ENCODE measurements around the gene SRGAP1.
"Not testable (repeated sequence)": the region's sequence is repeated elsewhere in the genome, so short reads cannot be mapped to it uniquely, and the experiment has no call there.

The SRGAP1 gene

DNA sequence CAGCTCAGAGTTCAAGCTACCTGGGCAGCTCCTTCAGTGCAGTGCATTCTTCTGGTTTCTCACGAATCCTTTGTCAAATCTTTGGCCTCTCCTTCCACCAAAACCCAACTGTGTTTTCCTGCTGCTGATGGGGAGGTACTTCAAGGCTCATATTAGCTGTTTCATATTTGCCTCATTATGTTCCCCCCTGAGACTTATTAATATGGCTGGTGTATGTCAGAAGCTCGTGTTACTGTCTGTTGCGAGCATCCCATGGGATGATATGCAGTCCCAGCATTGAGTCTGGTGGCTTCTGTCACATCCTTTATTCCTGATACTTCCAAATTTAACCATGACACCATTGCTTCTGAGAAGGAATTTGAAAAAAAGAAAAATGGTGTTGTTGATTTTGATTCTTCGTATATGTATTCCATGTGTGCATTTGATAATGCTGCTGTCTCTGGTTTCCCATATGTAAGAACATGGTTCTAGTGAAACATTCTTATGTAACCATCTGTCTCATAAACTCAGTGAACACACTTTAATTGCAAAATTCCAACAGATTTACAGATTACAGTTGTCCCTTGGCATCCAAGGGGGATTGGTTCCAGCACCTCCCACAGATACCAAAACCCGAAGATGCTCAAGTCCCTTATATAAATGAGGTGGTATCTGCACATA is 228.5 kb downstream of the SRGAP1 start:
- Histone ChIP-seq H3K27me3 (ENCODE audit: control insufficient read depth, insufficient read depth, low read length) (no peaks in the 10 kb centered on the region), H3K4me3 (ENCODE audit: low read depth, low read length) (no peak overlapping the region), H3K9me3 (ENCODE audit: control insufficient read depth, insufficient read depth, low read length) (peaks cover 9% of the 10 kb centered on the region; the same call in 1 of the 2 replicates), H3K27ac (ENCODE audit: low read depth, low read length) (no peak overlapping the region), H3K9ac (ENCODE audit: low read depth, low read length) (no peak overlapping the region), H3K36me3 (ENCODE audit: control insufficient read depth, insufficient read depth, low read length) (no peaks in the 10 kb centered on the region), H3K4me1 (ENCODE audit: control insufficient read depth, insufficient read depth, low read length) (peaks cover 7% of the 10 kb centered on the region)

DNA sequence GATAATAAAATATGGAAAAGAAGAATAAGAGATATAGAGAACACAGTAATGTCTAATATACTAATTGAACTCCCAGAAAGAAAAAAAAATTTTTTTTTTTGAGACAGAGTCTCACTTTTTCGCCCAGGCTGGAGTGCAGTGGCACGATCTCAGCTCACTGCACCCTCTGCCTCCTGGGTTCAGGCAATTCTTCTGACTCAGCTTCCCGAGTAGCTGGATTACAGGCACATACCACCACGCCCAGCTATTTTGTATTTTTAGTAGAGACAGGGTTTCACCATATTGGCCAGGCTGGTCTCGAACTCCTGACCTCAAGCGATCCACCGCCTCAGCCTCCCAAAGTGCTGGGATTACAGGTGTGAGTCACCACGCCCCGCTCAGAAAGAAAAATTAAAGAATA is 232.1 kb downstream of the SRGAP1 start:
- not testable (repeated sequence) for H3K27me3 ChIP-seq (ENCODE audit: control insufficient read depth, insufficient read depth, low read length); H3K9ac ChIP-seq (ENCODE audit: low read depth, low read length); H3K27ac ChIP-seq (ENCODE audit: low read depth, low read length); H3K36me3 ChIP-seq (ENCODE audit: control insufficient read depth, insufficient read depth, low read length); H3K9me3 ChIP-seq (ENCODE audit: control insufficient read depth, insufficient read depth, low read length); H3K4me3 ChIP-seq (ENCODE audit: low read depth, low read length)
- H3K4me1 ChIP-seq (ENCODE audit: control insufficient read depth, insufficient read depth, low read length), result peaks cover 20% of the 10 kb centered on the region

DNA sequence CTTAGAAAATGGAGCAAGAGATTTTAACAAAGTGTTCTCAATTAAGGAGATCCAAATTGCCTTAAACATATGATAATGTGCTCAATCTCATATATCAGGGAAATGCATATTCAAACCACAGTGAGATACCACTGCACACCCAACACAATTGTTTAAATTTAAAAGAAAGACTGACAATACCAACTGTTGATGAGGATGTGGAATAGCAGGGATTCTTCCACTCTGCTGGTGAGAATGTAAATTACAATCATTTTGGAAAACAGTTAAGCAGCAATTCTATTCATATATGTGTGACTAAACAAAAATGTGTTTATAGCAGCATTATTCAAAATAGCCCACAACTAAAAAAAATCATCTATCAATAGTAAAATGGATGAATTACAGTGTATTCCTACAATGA is 233.4 kb downstream of the SRGAP1 start:
- H3K27ac ChIP-seq (ENCODE audit: low read depth, low read length), result no peak overlapping the region
- H3K4me1 ChIP-seq (ENCODE audit: control insufficient read depth, insufficient read depth, low read length), result peaks cover 20% of the 10 kb centered on the region
- no peak overlapping the region for H3K9ac ChIP-seq (ENCODE audit: low read depth, low read length)
- H3K27me3 ChIP-seq (ENCODE audit: control insufficient read depth, insufficient read depth, low read length), result no peaks in the 10 kb centered on the region
- peaks cover 4% of the 10 kb centered on the region; the same call in 1 of the 2 replicates for H3K36me3 ChIP-seq (ENCODE audit: control insufficient read depth, insufficient read depth, low read length)
- H3K9me3 ChIP-seq (ENCODE audit: control insufficient read depth, insufficient read depth, low read length), result peaks cover 9% of the 10 kb centered on the region; the same call in 1 of the 2 replicates
- no peak overlapping the region for H3K4me3 ChIP-seq (ENCODE audit: low read depth, low read length)

DNA sequence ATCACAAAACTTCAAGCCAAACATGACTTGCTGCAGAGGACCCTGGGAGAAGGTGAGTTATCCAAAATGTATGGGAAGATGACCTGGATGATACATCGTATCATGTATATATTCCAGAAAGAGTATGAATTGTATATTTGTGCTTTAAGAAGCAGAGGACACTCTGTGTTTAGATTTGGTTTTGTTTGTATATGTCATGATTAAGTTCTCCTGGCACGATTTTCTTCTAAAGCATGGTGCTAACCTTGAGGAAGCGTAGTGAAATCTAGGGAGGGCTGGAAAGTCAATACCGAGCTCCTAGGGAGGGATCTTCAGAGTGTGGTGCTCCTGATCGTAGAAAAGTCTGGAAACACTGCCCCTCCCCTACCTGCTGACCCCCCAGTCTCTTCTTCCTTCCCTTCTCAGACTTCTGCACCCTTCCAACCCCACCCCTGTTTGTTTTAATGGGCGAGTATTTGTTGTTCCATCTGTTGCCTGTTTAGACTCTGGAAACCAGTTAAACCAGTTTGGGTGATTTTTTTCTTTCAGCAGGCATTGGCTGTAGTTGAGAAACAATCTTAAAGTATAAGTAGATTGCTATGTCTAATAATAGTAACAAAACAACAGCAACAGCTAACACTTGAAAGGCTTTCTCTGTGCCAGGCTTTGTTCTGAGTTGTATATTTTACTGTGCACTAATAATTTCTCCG is 236.0 kb downstream of the SRGAP1 start:
- H3K27ac ChIP-seq (ENCODE audit: low read depth, low read length), result no peak overlapping the region

DNA sequence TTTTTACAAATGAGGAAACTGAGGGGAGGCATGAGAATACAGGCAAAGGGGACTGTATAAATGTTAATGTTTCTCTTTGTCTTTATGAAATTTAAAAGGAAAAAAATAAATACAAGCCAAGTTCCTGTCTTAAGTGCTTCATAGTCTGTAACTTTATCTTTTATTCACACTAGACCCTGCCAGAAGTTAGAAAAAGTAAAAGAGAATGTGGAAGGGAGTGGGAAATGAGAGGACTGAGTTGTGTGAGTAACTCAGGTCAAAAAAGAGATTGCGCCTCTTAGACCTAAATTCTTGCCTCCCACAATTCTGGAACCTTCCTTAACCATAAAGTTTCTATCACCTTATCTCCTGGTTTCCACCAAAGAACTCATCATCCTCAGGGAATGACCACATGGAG is 236.5 kb downstream of the SRGAP1 start:
- H3K27ac ChIP-seq (ENCODE audit: low read depth, low read length), result no peak overlapping the region
- no peak overlapping the region for H3K9ac ChIP-seq (ENCODE audit: low read depth, low read length)
- peaks cover 20% of the 10 kb centered on the region for H3K4me1 ChIP-seq (ENCODE audit: control insufficient read depth, insufficient read depth, low read length)
- H3K9me3 ChIP-seq (ENCODE audit: control insufficient read depth, insufficient read depth, low read length), result no peaks in the 10 kb centered on the region
- H3K4me3 ChIP-seq (ENCODE audit: low read depth, low read length), result no peak overlapping the region
- H3K27me3 ChIP-seq (ENCODE audit: control insufficient read depth, insufficient read depth, low read length), result no peaks in the 10 kb centered on the region
- peaks cover 4% of the 10 kb centered on the region; the same call in 1 of the 2 replicates for H3K36me3 ChIP-seq (ENCODE audit: control insufficient read depth, insufficient read depth, low read length)

More for the DNA sequence above, 236.0 kb downstream of the SRGAP1 start:
- H3K9ac ChIP-seq (ENCODE audit: low read depth, low read length), result no peak overlapping the region
- no peak overlapping the region for H3K4me3 ChIP-seq (ENCODE audit: low read depth, low read length)
- peaks cover 3% of the 10 kb centered on the region; the same call in 1 of the 2 replicates for H3K9me3 ChIP-seq (ENCODE audit: control insufficient read depth, insufficient read depth, low read length)
- H3K36me3 ChIP-seq (ENCODE audit: control insufficient read depth, insufficient read depth, low read length), result peaks cover 4% of the 10 kb centered on the region; the same call in 1 of the 2 replicates
- no peaks in the 10 kb centered on the region for H3K27me3 ChIP-seq (ENCODE audit: control insufficient read depth, insufficient read depth, low read length)
- peaks cover 20% of the 10 kb centered on the region for H3K4me1 ChIP-seq (ENCODE audit: control insufficient read depth, insufficient read depth, low read length)

DNA sequence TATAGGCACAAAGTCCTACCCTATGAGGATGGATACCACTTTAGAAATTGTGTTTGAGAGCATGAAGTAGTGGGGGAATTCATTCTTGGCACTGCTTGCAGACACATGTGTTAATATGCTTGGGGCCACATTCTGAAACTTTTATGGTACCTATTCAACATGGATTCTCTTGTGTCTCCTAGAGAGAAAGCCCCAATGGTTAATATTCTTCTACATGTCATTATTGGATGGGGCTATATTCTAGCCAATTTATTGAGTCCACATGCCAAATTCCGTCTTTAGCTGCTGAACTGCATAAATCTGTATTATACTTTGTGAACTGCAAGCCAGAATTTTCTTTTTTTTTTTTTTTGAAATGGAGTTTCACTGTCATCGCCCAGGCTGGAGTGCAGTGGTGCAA is 237.6 kb downstream of the SRGAP1 start:
- Histone ChIP-seq H3K36me3 (ENCODE audit: control insufficient read depth, insufficient read depth, low read length) (peaks cover 4% of the 10 kb centered on the region; the same call in 1 of the 2 replicates), H3K4me3 (ENCODE audit: low read depth, low read length) (no peak overlapping the region), H3K27me3 (ENCODE audit: control insufficient read depth, insufficient read depth, low read length) (no peaks in the 10 kb centered on the region), H3K27ac (ENCODE audit: low read depth, low read length) (no peak overlapping the region), H3K9ac (ENCODE audit: low read depth, low read length) (no peak overlapping the region), H3K9me3 (ENCODE audit: control insufficient read depth, insufficient read depth, low read length) (no peaks in the 10 kb centered on the region), H3K4me1 (ENCODE audit: control insufficient read depth, insufficient read depth, low read length) (peaks cover 20% of the 10 kb centered on the region)

DNA sequence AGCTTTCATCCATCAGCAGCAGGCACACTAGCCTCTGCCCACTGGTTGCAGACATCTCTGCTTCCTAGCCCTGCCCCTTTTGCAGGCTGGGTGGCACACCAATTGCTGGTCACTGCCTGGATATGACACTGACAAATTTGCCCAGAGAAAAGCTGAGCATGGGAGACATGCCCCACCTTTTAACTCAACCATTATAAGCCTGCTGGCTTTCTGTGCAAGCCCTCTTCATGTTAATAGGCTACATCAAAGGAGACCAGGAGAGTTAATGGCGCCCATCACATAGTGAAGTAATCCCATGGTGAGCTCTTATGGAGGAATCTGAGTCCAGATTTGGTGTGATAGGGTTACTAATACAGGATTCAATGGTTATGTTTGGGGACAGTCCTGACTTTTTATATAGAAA is 238.4 kb downstream of the SRGAP1 start:
- Histone ChIP-seq H3K9ac (ENCODE audit: low read depth, low read length) (no peak overlapping the region), H3K9me3 (ENCODE audit: control insufficient read depth, insufficient read depth, low read length) (no peaks in the 10 kb centered on the region), H3K27me3 (ENCODE audit: control insufficient read depth, insufficient read depth, low read length) (no peaks in the 10 kb centered on the region), H3K4me3 (ENCODE audit: low read depth, low read length) (no peak overlapping the region), H3K27ac (ENCODE audit: low read depth, low read length) (no peak overlapping the region), H3K4me1 (ENCODE audit: control insufficient read depth, insufficient read depth, low read length) (peaks cover 15% of the 10 kb centered on the region), H3K36me3 (ENCODE audit: control insufficient read depth, insufficient read depth, low read length) (peaks cover 4% of the 10 kb centered on the region; the same call in 1 of the 2 replicates)

DNA sequence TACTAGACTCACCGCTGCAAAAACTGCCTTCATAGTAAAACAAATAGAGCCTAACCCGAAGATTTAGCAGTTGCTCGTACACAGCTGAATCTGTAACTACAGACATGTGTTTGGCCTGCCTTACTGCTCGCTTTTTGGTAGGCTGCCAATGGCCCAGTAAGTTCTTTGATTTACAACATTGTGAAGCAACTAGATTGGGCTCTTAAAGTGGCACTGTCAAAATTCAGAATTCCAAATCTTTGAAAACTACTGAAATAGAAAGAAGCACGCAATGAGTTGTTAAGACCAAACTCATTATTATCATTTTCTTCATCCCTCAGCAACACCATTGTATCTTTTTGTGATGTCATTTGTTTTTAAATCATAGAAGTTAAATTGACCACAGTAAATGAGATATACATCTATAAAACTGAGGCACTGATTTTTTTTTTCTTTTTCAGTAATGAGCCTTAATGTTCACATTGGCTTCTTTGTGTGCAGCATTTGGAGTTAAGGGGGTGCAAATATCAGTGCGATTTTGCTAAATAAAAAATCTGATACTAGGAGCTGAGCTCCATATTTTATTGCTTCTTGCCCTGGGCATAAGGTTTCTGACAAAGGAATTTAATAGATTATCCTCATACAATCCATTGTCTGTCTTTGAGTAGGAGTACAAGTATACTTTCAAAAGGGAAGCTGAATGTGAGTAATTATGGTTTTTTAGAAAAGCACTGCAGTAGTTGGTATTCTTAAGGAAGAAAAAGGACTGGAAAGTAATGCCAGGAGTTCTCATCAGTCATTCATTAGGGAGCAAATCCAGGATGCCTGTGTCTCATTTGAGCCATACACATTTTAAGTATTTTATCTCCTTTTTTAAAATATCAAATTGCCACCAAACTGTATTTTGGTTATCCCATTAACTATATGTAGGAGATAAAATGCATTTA is 239.0 kb downstream of the SRGAP1 start:
- no peaks in the 10 kb centered on the region for H3K27me3 ChIP-seq (ENCODE audit: control insufficient read depth, insufficient read depth, low read length)
- no peaks in the 10 kb centered on the region for H3K9me3 ChIP-seq (ENCODE audit: control insufficient read depth, insufficient read depth, low read length)
- peaks cover 4% of the 10 kb centered on the region; the same call in 1 of the 2 replicates for H3K36me3 ChIP-seq (ENCODE audit: control insufficient read depth, insufficient read depth, low read length)
- peaks cover 19% of the 10 kb centered on the region for H3K4me1 ChIP-seq (ENCODE audit: control insufficient read depth, insufficient read depth, low read length)
- no peak overlapping the region for H3K27ac ChIP-seq (ENCODE audit: low read depth, low read length)
- H3K4me3 ChIP-seq (ENCODE audit: low read depth, low read length), result no peak overlapping the region
- H3K9ac ChIP-seq (ENCODE audit: low read depth, low read length), result no peak overlapping the region

DNA sequence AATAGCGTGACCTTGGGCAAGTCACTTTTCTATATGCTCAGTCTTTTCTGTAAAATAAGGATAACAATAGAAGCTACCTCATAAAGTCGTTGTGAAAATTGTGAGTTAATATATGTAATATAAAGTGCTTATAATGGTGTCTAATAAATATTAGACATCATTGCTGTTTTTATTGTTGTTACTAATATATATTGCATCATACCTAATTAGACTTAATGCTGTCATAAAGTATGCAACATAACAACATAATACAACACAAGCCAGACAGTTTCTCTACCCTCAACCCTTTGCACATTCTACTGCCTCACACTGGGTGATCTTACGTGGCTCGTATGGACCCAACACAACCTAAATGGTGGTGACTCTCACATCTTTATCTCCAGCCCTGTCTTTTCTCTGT is 240.7 kb downstream of the SRGAP1 start:
- H3K9ac ChIP-seq (ENCODE audit: low read depth, low read length), result no peak overlapping the region
- H3K27me3 ChIP-seq (ENCODE audit: control insufficient read depth, insufficient read depth, low read length), result no peaks in the 10 kb centered on the region
- no peaks in the 10 kb centered on the region for H3K9me3 ChIP-seq (ENCODE audit: control insufficient read depth, insufficient read depth, low read length)
- H3K4me1 ChIP-seq (ENCODE audit: control insufficient read depth, insufficient read depth, low read length), result peaks cover 24% of the 10 kb centered on the region
- H3K36me3 ChIP-seq (ENCODE audit: control insufficient read depth, insufficient read depth, low read length), result no peaks in the 10 kb centered on the region
- no peak overlapping the region for H3K27ac ChIP-seq (ENCODE audit: low read depth, low read length)
- no peak overlapping the region for H3K4me3 ChIP-seq (ENCODE audit: low read depth, low read length)

DNA sequence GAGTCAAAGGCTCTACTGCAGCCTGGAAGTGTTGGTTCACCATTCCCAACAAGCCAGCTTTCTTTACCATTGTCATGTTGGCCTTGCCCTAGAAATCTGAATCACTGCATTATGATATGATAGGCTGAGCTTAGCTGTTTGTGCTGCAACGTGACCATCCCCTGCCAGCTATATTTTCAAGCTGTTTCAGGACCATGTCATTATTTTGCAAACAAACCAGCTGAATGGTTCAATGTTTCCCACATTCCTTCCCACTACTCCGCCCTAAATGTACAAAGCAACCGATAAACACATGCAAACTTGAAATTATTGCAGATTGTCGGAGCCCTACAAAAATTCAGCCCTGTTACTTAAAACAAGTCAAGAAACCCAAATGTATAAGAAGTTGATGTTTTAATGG is 241.5 kb downstream of the SRGAP1 start:
- peaks cover 16% of the 10 kb centered on the region for H3K4me1 ChIP-seq (ENCODE audit: control insufficient read depth, insufficient read depth, low read length)
- no peaks in the 10 kb centered on the region for H3K27me3 ChIP-seq (ENCODE audit: control insufficient read depth, insufficient read depth, low read length)
- no peak overlapping the region for H3K27ac ChIP-seq (ENCODE audit: low read depth, low read length)
- no peak overlapping the region for H3K9ac ChIP-seq (ENCODE audit: low read depth, low read length)
- no peak overlapping the region for H3K4me3 ChIP-seq (ENCODE audit: low read depth, low read length)
- no peaks in the 10 kb centered on the region for H3K9me3 ChIP-seq (ENCODE audit: control insufficient read depth, insufficient read depth, low read length)
- no peaks in the 10 kb centered on the region for H3K36me3 ChIP-seq (ENCODE audit: control insufficient read depth, insufficient read depth, low read length)

Data from HUES48 (cell line).